GM21723 (cell line): Measurements from ENCODE around the gene FBXW5.

Source experiments
- ATAC-seq: cut with Tn5 transposase; IDR thresholded peaks from one replicate; pipeline ENCODE4 v1.9.1; 2021; ENCODE audit warnings: mild to moderate bottlenecking, moderate library complexity; ENCODE audit not compliant: unreplicated experiment

FBXW5 gene

GRCh38 chr9:136913701-136914438, 30.7 kb downstream of the FBXW5 start:
- no peak for ATAC-seq

GRCh38 chr9:136910901-136911245, 33.7 kb downstream of the FBXW5 start:
- ATAC-seq = no peak

DNA sequence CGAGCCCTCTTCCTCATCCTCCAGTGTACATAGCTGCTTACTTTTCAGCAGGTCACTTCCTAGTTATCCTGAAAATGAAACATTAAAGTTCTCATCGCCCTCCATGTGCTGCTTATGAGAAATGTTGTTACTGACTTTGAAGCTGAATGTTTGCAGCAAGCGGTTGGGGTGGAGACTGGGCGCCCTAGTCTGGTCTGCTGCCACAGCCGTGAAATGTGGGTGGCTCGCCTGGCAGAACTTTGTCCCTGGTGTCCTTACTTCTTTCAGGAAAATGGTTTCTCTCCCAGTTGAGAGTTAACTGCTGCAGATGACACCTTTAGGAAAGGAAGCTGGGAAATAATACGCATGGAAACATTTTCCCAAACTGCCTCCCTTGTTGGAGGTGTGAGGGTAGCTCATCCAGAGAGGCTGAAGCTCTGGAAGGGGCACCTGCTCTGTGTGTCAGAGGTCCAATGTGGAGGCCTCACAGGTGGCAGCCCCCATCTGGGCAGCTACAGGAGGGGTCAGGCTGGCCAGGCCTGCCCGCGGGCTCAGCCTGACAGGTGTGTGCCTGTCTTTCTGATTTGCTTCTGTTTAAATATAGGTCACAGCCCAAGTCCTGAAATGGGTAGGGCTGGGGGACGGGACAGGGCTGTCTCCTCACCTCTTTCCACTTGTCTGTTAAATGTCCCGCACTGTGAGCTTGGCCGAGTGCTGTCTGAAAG, 34.2 kb downstream of the FBXW5 start:
- no peak for ATAC-seq

DNA sequence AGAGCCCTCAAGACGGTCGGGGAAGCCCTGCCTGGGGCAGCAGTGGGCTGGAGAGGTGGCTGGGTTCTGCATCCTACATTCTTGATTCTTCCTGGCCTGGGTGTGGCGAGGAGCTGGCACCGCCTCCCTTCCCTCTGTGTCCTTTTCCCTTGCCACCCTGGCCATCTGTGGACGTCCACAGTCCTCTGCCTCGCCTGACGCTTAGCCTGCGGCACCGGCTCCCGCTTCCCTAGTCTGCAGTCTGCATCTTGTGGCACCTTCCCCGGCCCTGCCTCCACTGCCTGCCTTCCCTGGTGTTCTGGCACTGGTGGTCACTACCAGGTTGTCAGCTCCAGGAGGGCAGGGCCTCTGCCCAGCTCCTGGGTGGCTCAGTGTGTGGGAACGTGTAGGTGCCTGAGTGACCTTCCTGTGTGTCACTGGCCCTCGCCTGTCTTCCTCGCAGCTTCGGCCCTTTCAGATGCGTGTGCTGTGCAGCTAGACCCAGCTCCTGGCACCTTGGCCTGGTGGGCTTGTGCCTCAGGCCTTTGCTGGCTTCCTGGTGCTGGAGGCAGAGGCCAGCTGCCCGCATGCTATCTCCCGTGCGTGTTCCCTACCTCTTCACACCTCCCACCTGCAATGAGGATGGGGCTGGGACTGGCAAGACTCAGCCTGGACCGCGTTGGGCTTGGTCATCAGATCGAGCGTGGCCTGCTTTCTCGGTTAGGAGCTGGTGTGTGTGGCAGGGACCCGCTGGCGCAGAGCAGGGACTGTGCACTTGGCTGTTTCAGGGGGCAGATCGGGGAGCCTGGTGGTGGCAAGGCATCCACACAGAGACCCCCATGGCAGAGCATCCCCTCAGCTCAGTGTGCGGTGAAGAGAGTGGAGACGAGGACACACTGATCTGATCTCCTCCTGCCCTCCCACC, 37.3 kb downstream of the FBXW5 start:
- ATAC-seq = no peak

GRCh38 chr9:136906266-136906665, 38.3 kb downstream of the FBXW5 start:
- no peak for ATAC-seq

GRCh38 chr9:136903041-136903554, 41.4 kb downstream of the FBXW5 start:
- no peak for ATAC-seq

GRCh38 chr9:136902259-136902821, 42.2 kb downstream of the FBXW5 start:
- peak; percentile 50 for ATAC-seq

- ATAC-seq = peak; percentile 55
These were observed 42.9 kb downstream of the FBXW5 start for GRCh38 chr9:136901516-136902258.

DNA sequence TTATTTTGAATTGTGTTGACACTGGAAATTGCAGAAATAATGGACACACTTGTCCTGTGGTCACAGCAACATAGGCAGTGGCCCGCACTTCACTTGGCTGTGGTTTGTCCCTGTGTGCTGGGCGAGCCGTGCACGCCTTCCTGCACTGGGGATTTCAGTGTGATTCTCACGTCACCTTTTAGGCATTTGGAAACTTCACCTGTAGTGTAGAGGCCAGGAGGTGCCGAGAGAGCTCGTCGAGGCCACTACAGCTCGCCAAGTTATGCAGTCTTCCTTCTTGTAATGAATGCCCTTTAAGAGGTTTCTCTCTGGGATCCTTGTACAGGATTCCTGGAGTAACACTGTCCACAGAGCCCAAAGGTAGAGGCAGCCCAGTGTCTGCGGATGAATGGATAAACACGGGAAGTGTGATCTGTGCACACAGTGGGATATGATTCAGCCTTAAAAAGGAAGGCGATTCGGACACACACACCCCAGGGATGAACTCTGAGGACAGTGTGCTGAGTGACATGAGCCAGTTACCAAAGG, 43.5 kb downstream of the FBXW5 start:
- ATAC-seq = no peak

GRCh38 chr9:136900556-136900955, 44.0 kb downstream of the FBXW5 start:
- no peak for ATAC-seq

GRCh38 chr9:136899196-136899595, 45.3 kb downstream of the FBXW5 start:
- ATAC-seq = peak; percentile 46

DNA sequence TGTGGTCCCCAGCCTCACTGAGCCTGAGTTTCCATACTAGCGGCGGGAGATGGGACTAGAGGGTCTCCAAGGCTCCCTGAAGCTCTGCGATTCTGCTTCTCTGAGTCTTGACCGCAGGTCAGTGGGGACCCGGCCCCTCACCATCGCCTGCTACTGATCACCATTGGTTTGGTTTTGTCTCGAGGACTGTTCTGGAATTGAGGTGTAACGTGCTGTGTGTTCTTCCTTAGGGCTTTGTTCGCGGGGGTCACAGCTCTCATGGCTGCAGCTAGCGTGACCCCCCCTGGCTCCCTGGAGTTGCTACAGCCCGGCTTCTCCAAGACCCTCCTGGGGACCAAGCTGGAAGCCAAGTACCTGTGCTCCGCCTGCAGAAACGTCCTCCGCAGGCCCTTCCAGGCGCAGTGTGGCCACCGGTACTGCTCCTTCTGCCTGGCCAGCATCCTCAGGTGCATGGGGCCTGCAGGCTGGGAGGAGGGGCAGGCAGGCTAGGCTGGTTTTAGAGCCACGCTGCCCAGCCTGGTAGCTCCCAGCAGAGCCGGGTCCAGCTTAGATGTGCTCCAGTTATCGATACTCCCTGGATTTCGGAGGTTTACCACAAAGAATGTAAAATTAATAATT, 45.9 kb downstream of the FBXW5 start:
- ATAC-seq = no peak

DNA sequence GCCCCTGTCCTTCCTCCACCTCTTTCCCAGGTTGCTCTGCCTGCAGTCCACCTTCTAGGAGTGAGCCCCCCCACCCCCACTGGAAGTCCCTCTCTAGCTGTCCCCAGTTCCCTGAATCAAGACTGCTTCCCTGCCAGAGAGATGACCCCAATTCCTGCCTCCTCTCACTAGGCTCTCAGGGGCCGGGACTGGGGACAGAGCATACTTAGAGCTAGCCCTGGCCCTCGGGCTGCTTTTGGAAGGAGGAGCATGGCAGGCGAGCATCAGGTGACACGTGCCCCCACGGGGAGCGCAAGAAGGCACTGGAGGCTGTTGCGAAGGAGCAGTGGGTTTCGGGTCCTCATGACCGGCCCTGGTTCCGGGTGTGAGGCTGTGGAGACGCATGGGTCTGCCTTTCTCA, 48.5 kb downstream of the FBXW5 start:
- no peak for ATAC-seq

- ATAC-seq = no peak
These were observed 53.9 kb downstream of the FBXW5 start for GRCh38 chr9:136890661-136891060.
